ENCODE data around the gene ELOA2.

GRCh38 chr18:47050468-47050867, 15.0 kb upstream of the ELOA2 start:
- TF ChIP-seq POLR2AphosphoS5 (IDR thresholded peaks at IDR 0.05): no peak
- peak in 5 of 7 experiments; percentile 23 to 53 (median 44) for TF ChIP-seq CTCF (IDR thresholded peaks at IDR 0.05)
- no peak for TF ChIP-seq POLR2A (IDR thresholded peaks at IDR 0.05)
- TF ChIP-seq EP300 (IDR thresholded peaks at IDR 0.05): no peak

All from stomach (tissue), 4 donors.